Measurements from ENCODE around the gene COL23A1.

DNA sequence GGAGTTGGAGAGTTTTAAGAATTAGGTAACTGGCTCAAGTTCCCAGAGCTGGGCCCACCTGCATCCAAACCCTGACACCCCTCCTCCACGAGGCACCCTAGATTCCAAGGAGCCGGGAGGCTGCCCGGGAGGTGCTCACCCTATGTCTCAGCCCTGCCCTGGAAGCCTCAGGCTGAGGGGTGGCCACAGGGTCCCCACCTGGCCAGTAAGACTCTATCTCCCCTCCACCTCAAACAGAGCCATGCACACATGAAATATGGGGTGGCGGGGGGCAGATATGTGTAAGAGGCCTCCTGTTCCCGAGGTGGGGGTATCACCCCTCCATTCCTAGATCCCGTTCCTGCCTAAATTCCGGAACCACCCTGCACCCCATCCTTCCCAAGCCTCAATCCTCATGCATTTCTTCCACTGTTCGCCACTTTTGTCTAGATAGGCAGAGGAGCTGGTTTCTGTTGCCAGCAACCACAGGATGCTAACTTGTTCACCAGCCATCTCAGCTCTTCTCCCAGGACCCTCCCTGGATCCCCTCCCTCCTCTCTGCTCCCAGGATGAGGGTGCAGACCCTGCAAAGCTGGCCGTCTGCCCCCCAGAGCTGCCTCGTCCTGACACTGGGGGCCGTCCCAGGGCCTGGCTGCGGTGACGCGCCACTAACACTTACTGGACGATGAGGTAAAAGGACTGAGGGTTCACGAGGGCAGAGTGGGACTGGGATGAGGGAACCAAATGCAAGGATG is 44.1 kb downstream of the COL23A1 start:
- TF ChIP-seq ZNF263 (CRISPR knock-in tag; IDR thresholded peaks at IDR 0.05; ENCODE audit: low read depth) (no peak), ZNF232 (CRISPR knock-in tag; IDR thresholded peaks at IDR 0.05) (no peak), NFE2L1 (CRISPR knock-in tag; IDR thresholded peaks at IDR 0.05) (no peak), SMAD4 (CRISPR knock-in tag; IDR thresholded peaks at IDR 0.05) (no peak), JUN (CRISPR knock-in tag; IDR thresholded peaks at IDR 0.05) (no peak)
- TF ChIP-seq, protein P1, sequence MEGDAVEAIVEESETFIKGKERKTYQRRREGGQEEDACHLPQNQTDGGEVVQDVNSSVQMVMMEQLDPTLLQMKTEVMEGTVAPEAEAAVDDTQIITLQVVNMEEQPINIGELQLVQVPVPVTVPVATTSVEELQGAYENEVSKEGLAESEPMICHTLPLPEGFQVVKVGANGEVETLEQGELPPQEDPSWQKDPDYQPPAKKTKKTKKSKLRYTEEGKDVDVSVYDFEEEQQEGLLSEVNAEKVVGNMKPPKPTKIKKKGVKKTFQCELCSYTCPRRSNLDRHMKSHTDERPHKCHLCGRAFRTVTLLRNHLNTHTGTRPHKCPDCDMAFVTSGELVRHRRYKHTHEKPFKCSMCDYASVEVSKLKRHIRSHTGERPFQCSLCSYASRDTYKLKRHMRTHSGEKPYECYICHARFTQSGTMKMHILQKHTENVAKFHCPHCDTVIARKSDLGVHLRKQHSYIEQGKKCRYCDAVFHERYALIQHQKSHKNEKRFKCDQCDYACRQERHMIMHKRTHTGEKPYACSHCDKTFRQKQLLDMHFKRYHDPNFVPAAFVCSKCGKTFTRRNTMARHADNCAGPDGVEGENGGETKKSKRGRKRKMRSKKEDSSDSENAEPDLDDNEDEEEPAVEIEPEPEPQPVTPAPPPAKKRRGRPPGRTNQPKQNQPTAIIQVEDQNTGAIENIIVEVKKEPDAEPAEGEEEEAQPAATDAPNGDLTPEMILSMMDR (IDR thresholded peaks at IDR 0.05), result no peak
- TF ChIP-seq, protein P2, sequence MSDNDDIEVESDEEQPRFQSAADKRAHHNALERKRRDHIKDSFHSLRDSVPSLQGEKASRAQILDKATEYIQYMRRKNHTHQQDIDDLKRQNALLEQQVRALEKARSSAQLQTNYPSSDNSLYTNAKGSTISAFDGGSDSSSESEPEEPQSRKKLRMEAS (CRISPR knock-in tag; IDR thresholded peaks at IDR 0.05), result no peak
- TF ChIP-seq, protein P3, sequence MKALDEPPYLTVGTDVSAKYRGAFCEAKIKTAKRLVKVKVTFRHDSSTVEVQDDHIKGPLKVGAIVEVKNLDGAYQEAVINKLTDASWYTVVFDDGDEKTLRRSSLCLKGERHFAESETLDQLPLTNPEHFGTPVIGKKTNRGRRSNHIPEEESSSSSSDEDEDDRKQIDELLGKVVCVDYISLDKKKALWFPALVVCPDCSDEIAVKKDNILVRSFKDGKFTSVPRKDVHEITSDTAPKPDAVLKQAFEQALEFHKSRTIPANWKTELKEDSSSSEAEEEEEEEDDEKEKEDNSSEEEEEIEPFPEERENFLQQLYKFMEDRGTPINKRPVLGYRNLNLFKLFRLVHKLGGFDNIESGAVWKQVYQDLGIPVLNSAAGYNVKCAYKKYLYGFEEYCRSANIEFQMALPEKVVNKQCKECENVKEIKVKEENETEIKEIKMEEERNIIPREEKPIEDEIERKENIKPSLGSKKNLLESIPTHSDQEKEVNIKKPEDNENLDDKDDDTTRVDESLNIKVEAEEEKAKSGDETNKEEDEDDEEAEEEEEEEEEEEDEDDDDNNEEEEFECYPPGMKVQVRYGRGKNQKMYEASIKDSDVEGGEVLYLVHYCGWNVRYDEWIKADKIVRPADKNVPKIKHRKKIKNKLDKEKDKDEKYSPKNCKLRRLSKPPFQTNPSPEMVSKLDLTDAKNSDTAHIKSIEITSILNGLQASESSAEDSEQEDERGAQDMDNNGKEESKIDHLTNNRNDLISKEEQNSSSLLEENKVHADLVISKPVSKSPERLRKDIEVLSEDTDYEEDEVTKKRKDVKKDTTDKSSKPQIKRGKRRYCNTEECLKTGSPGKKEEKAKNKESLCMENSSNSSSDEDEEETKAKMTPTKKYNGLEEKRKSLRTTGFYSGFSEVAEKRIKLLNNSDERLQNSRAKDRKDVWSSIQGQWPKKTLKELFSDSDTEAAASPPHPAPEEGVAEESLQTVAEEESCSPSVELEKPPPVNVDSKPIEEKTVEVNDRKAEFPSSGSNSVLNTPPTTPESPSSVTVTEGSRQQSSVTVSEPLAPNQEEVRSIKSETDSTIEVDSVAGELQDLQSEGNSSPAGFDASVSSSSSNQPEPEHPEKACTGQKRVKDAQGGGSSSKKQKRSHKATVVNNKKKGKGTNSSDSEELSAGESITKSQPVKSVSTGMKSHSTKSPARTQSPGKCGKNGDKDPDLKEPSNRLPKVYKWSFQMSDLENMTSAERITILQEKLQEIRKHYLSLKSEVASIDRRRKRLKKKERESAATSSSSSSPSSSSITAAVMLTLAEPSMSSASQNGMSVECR (CRISPR knock-in tag; IDR thresholded peaks at IDR 0.05; ENCODE audit: borderline replicate concordance), result no peak
